ENCODE measurements around the gene LCK.

The LCK gene

DNA sequence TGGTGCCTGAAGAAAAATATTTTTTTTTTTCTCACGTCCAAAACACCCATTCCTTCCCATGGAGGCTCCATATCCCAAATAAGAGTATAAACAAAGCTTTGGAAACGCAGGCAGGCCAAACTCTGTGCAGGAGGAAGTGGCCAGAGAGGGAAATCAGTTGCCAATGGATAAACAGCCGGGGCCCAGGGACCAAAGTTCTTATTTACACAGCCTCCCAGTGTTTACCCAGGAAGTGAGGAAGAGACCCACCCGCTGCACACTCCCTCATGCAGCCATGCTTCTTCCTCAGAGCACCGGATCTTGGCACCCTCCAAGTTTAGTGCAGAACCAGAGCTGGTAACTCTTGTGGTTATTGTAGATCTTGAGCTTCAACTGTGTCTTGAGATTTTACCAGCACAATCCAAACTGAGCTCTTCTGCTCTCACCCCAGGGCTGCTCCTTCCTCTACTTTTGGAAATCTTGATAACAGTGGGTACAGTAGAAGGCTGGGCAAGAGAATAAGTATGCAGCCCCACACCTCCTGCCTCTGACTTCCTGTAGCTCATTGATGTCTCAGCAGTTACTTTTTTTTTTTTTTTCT is 70.7 kb downstream of the LCK start:
- DNase-seq (ENCODE audit: low read depth in 2 of 2): no peak

DNA sequence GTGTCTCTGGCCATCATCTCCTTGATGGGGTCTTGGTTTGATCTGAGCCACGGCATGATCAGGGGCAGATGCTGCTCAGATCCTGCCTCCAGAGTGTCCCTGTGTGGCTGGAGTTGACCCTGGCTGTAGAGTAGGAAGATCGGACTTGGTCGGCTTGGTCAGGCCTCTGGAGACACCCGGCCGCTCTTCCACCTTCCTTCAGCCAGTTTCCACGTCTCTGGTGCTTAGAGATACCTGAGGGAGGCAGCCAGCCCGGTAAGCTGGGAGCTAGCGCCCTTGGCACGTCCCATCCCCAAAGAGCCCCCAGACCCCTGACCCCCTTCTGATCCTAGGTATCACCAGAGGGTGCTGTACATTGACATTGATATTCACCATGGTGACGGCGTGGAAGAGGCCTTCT is 76.1 kb downstream of the LCK start:
- DNase-seq (ENCODE audit: low read depth in 2 of 2): no peak

DNA sequence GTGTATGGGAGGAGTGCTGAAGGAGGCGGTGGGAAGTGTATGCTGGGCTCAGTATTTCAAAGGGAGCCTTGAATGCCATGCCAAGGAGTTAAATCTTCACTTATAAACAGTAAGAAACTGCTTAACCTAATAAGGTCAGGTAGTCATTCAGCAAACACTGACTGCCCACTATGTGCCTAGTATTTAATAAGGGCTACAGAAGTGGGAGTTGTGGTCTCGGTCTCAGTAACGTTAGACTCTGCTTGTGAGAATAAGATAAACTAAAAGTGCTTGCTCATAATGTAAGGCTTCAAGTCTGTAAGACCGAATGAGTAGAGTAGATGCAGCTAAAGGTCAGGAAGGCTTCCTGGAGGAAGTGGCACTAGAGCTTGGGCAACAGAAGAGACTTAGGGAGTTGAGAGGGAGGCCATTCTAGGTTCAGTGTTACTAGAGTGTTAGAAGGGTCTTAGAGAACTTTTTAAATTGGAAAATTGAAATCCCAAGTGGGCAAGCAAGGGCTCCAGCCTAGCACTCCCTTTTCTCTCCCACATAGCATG is 78.9 kb downstream of the LCK start:
- no peak for DNase-seq (ENCODE audit: low read depth in 2 of 2)

DNA sequence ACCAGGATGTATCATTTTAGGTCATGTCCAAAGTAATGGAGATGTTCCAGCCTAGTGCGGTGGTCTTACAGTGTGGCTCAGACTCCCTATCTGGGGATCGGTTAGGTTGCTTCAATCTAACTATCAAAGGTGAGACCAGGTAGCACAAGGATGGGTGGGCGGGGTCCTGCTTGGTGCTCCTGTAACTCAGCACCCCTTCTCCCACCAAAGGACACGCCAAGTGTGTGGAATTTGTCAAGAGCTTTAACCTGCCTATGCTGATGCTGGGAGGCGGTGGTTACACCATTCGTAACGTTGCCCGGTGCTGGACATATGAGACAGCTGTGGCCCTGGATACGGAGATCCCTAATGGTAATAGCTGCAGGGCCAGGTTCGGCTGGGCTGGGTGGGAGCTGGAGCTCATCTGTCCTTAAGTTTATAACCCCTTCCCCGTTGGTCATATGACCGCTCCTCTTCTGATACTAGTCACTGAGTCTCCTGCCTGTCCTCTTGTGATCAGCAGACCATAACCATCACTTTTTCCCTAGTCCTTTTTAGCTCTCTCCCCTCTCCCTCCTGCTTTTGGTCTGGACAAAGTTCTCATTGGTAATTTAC is 79.6 kb downstream of the LCK start:
- no peak for DNase-seq (ENCODE audit: low read depth in 2 of 2)

DNA sequence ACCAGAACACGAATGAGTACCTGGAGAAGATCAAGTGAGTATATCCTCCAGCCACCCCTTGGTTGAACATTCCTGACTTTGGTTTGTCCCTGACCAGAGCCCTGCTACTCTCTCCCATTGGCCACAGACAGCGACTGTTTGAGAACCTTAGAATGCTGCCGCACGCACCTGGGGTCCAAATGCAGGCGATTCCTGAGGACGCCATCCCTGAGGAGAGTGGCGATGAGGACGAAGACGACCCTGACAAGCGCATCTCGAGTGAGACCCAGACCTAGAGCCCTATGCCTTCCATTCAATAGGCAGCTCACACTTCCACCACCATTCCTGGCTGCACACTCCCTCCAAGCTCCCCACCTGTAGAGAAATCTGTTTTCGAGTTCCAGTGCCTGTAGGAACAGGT is 80.5 kb downstream of the LCK start:
- no peak for DNase-seq (ENCODE audit: low read depth in 2 of 2)

DNA sequence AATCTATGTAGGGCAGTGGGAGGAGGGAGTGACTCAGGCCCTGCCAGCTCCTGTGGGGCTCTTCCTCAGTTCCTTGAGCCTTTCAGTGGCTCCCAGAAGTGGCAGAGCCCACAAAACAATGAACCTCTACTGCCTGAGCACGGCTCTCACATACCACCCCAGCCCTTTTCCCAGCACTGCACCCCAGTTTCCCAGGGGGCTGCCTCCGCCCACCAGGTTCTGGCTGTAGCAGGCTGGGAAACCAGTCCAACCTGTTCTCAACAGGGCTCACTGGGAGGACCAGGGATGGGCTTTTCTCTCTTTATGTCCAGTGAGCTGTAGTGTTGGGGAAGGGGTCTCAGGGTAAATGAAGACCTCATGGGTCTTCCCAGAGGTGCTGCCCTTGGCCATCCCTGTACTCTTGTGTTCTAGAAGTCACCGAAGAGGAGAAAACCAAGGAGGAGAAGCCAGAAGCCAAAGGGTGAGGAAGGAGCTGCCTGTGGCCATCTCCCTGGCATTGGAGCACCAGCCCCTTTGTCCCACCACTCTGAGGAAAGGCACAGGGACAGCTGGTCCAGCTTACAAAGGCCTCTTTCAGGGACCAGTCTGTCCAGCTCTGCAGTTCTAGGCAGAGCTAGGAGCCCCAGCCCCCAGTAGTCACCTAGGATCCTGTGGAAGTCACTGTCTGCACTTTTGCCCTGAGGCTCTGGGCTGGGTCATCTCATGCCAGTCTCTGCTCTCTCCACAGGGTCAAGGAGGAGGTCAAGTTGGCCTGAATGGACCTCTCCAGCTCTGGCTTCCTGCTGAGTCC is 81.4 kb downstream of the LCK start:
- no peak for DNase-seq (ENCODE audit: low read depth in 2 of 2)

DNA sequence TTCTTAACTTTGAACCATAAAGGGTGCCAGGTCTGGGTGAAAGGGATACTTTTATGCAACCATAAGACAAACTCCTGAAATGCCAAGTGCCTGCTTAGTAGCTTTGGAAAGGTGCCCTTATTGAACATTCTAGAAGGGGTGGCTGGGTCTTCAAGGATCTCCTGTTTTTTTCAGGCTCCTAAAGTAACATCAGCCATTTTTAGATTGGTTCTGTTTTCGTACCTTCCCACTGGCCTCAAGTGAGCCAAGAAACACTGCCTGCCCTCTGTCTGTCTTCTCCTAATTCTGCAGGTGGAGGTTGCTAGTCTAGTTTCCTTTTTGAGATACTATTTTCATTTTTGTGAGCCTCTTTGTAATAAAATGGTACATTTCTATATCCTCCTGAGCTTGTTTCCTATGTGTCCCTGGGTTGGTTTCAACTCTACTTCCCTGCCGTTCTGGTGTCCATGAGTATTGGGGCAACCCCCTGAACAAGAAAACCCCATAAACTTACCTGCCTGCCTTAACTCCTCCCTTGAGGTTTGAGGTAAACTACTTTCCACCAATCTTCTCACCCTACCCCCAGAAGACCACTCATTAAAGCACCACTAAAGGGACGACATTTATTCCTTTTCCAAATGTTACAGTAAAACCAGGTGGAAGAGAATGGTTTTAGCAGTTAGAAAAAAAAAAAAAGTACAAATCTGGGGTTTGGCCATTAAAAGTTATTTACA is 82.3 kb downstream of the LCK start:
- no peak for DNase-seq (ENCODE audit: low read depth in 2 of 2)

DNA sequence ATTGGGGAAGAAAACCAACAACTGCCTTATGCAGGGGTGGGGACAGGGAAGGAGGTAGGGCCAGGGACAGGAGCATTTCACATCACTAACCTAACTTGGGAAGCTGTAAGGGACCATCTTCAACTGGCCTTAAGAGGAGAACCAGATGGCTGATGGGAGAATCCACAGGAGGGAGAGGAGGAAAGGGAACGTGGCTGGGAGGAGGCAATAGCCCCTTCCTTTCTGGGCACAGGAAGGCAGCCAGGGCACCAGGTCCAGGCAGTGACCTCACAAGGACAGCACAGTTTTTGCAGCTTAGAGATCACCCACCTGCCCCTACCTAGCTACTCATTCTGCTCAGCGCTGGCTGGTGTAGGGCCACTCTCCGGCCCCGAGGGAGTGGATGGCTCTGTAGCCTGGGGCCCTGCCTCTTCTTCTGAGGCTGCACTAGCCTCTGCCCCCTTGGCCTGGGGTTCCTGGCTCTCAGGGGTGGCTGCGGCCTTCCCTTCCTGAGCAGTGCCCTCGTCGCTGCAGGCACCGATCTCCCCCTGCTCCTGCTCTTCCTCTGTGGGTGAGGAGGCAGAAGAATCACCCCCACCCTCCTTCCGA is 83.3 kb downstream of the LCK start:
- no peak for DNase-seq (ENCODE audit: low read depth in 2 of 2)

DNA sequence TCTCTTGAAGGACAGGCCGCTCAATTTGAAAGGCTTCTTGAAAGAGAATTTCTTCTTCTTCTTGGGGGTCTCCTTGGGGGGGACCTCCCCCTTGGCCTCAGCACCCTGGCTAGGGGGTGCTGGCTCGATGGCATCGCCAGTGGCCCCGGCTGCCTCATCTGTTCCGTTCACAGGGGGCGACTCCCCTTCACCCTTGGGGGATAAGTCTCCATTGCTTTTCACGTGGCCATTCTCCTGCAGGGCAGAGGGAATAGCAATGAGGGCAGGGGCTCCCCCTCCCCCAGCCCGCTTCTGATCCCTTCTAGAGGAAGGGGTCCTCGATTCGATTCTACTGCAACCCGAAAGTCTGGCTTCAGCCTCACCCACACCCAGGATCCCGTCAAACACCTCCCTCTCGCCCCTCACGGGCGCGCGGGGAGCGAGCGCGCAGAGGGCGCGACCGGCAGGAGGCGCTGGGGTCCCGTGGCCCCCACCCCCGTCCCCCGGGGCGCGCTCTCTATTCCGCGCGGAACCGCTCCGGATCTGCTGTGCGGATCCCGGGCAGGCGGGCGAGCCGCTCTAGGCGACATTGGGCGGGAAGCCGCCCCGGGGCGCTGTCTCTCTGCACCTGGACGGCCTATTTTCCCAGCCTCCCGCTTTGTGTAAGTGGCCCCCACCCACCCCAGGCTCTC is 83.9 kb downstream of the LCK start:
- DNase-seq (ENCODE audit: low read depth in 2 of 2): peak; percentile 30 to 50

DNA sequence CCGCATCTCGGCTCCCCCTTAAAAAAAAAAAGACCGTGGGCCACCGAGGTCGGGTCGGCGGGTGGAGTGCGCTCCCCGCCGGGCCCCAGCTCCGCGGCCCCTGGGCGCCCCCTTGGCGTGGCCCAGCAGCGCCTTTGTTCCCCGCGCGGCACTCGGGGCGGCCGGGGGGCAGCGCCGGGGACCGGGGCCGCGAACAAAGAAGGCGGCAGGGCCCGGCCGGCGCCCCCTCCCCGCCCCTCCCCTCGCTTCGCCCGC is 84.4 kb downstream of the LCK start:
- DNase-seq (ENCODE audit: low read depth in 2 of 2): no peak
